ENCODE results near the gene WNT5A. TPM values are rescaled to one million over a fixed set of nuclear protein-coding genes. Genes with fewer than 3 reads are reported as not detected.

WNT5A gene
- total RNA-seq, 4 donors from 2014 or later: 6.2 to 96.5 (median 23.1) TPM

GRCh38 chr3:55521064-55521737 is 34.1 kb upstream of the WNT5A start:
- Histone ChIP-seq H3K27me3 (no peaks in the 10 kb centered on the region), H3K36me3 (no peaks in the 10 kb centered on the region), H3K4me3 (no peak overlapping the region), H3K27ac (no peak overlapping the region), H3K9me3 (no peaks in the 10 kb centered on the region), H3K4me1 (no peaks in the 10 kb centered on the region)
- intact Hi-C loops (cut with DNase I; ENCODE audit: low total_unique reads): no loop called here
- no peak for DNase-seq
- TF ChIP-seq CTCF (IDR thresholded peaks at IDR 0.05) (no peak), POLR2A (IDR thresholded peaks at IDR 0.05) (no peak)

GRCh38 chr3:55519019-55519418 is 31.9 kb upstream of the WNT5A start:
- Histone ChIP-seq H3K4me1 (no peaks in the 10 kb centered on the region), H3K36me3 (no peaks in the 10 kb centered on the region), H3K27ac (no peak overlapping the region), H3K27me3 (no peaks in the 10 kb centered on the region), H3K9me3 (no peaks in the 10 kb centered on the region), H3K4me3 (no peak overlapping the region)
- intact Hi-C loops (cut with DNase I; ENCODE audit: low total_unique reads): no loop called here
- no peak for DNase-seq
- TF ChIP-seq CTCF (IDR thresholded peaks at IDR 0.05): no peak
- TF ChIP-seq POLR2A (IDR thresholded peaks at IDR 0.05): no peak

GRCh38 chr3:55518451-55518850 is 31.3 kb upstream of the WNT5A start:
- no peaks in the 10 kb centered on the region for H3K27me3 ChIP-seq
- H3K4me1 ChIP-seq: no peaks in the 10 kb centered on the region
- H3K36me3 ChIP-seq: no peaks in the 10 kb centered on the region
- no peak for TF ChIP-seq POLR2A (IDR thresholded peaks at IDR 0.05)
- no peak for TF ChIP-seq CTCF (IDR thresholded peaks at IDR 0.05)
- H3K4me3 ChIP-seq: no peak overlapping the region
- H3K9me3 ChIP-seq: no peaks in the 10 kb centered on the region
- H3K27ac ChIP-seq: no peak overlapping the region
- intact Hi-C loops (cut with DNase I; ENCODE audit: low total_unique reads): no loop called here
- DNase-seq: no peak

DNA sequence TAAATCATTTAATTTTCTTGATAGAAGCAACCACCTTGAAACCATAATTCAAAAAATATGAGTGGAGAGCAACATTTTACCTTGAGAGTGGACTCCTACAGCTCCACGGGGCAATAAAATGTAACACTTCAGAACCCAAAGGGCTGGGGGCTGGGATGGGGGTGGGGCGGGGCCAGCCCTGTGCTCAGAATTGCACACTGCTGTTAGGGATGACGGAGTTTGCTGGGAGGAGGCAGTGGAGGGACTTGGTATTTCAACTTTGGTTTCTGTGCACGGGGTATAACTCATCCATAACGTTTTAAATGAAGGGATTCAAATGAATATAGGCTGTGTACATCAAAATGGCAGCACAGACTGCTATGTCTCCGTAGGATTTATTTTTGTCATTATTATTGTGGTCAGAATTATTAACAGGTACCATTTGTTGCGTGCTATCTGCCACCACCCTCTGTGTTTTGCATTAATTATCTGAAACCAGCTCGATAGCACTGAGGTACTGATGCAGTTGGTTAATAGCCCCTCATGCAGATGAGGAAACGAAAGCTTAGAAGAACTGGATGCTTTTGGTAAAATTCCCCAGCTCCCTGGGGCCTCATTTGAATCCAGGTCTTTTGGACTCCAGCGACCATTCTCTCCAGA is 29.4 kb upstream of the WNT5A start:
- Histone ChIP-seq H3K27ac (no peak overlapping the region), H3K36me3 (no peaks in the 10 kb centered on the region), H3K4me3 (no peak overlapping the region), H3K27me3 (no peaks in the 10 kb centered on the region), H3K9me3 (no peaks in the 10 kb centered on the region), H3K4me1 (no peaks in the 10 kb centered on the region)
- intact Hi-C loops (cut with DNase I; ENCODE audit: low total_unique reads): no loop called here
- TF ChIP-seq CTCF (IDR thresholded peaks at IDR 0.05) (no peak), POLR2A (IDR thresholded peaks at IDR 0.05) (no peak)
- no peak for DNase-seq

DNA sequence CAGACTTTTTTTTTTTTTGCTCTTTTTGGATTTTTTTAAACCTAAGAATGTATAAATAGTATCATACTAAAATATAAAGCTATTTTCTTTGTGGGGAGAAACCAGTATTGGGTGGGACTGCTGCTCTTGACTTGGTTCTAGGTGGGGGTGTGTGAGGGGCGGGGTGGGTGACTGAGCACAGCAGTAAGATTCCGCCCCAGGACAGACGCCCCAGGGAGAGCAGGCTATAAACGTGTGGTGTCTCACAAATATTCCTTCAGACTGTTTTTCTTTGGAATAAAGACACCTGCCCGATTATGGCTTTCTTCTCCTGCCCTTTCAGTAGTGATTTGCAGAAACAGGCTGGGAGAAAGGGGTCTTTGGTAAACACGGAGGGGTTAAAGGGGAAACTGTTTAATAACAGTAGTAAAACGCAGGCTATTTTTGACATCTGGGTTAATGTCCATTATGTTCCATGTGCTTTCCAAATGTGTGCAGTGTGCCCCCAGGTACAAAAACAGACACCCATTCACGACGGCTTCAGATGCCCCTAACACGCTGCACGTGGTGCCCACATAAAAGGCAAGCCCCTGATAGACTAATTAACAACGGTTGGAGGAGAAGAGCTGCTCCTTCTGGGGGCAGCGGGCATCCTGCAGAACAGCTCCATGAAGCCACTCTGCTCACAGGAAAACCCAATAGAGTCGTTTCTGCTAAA is 28.6 kb upstream of the WNT5A start:
- Histone ChIP-seq H3K9me3 (no peaks in the 10 kb centered on the region), H3K27ac (no peak overlapping the region), H3K27me3 (no peaks in the 10 kb centered on the region), H3K4me3 (no peak overlapping the region), H3K4me1 (no peaks in the 10 kb centered on the region), H3K36me3 (no peaks in the 10 kb centered on the region)
- DNase-seq: no peak
- no peak for TF ChIP-seq CTCF (IDR thresholded peaks at IDR 0.05)
- TF ChIP-seq POLR2A (IDR thresholded peaks at IDR 0.05): no peak
- intact Hi-C loops (cut with DNase I; ENCODE audit: low total_unique reads): no loop called here

Data from uterus (tissue), 4 donors.